HG02870 (cell line): ENCODE measurements around the gene PDLIM4.

Experiments
- ATAC-seq: cut with Tn5 transposase; IDR thresholded peaks from one replicate; pipeline ENCODE4 v1.9.1; 2021; ENCODE audit warnings: mild to moderate bottlenecking, moderate library complexity; ENCODE audit not compliant: unreplicated experiment

The PDLIM4 gene

GRCh38 chr5:132280371-132281240 lies 23.1 kb downstream of the PDLIM4 start:
- no peak for ATAC-seq

- no peak for ATAC-seq
Observed at GRCh38 chr5:132281856-132282614, 24.5 kb downstream of the PDLIM4 start.

- ATAC-seq: no peak
Observed at GRCh38 chr5:132283423-132284043, 26.0 kb downstream of the PDLIM4 start.

GRCh38 chr5:132289097-132289496 lies 31.6 kb downstream of the PDLIM4 start:
- ATAC-seq: no peak

GRCh38 chr5:132291026-132291425 lies 33.5 kb downstream of the PDLIM4 start:
- ATAC-seq: no peak

GRCh38 chr5:132293066-132293991 lies 35.8 kb downstream of the PDLIM4 start:
- peak; percentile 35 for ATAC-seq

- ATAC-seq: peak; percentile 67
Observed at GRCh38 chr5:132293992-132294727, 36.7 kb downstream of the PDLIM4 start, which contains the start of gene SLC22A4. Gene SLC22A4 (plus strand): TSS chr5:132294394. CDS start chr5:132294617, 223 bp downstream.

GRCh38 chr5:132294728-132295504 lies 37.4 kb downstream of the PDLIM4 start:
- no peak for ATAC-seq

GRCh38 chr5:132295505-132296411 lies 38.3 kb downstream of the PDLIM4 start:
- ATAC-seq: no peak

- ATAC-seq: no peak
Observed at GRCh38 chr5:132296412-132297016, 39.0 kb downstream of the PDLIM4 start.

GRCh38 chr5:132297211-132297940 lies 39.9 kb downstream of the PDLIM4 start:
- no peak for ATAC-seq

GRCh38 chr5:132298298-132299212 lies 41.1 kb downstream of the PDLIM4 start:
- no peak for ATAC-seq

GRCh38 chr5:132299917-132300316 lies 42.4 kb downstream of the PDLIM4 start:
- no peak for ATAC-seq

- ATAC-seq: no peak
Observed at GRCh38 chr5:132300577-132301343, 43.3 kb downstream of the PDLIM4 start.
